Pulmonary artery endothelial cell (primary cell): ENCODE results near the gene ADAMTSL4. TPM values are rescaled to one million over a fixed set of nuclear protein-coding genes. Genes with fewer than 3 reads are reported as not detected.
"Not testable (repeated sequence)": the region's sequence is repeated elsewhere in the genome, so short reads cannot be mapped to it uniquely, and the experiment has no call there.

Experiments used
- DNase-seq: peaks from one replicate; pipeline ENCODE4 v3.0.0-alpha.2; 2011; ENCODE audit warnings: low read depth, low spot score
- total RNA-seq: library from RNA; depleted of rRNA; stranded (reverse); fragments of >200 nt; gene quantifications from 2 replicates; pipeline ENCODE4 v1.2.3, GENCODE V29; 2014

Gene ADAMTSL4
- total RNA-seq, 1 donor from 2014 or later, result 0.20 TPM

DNA sequence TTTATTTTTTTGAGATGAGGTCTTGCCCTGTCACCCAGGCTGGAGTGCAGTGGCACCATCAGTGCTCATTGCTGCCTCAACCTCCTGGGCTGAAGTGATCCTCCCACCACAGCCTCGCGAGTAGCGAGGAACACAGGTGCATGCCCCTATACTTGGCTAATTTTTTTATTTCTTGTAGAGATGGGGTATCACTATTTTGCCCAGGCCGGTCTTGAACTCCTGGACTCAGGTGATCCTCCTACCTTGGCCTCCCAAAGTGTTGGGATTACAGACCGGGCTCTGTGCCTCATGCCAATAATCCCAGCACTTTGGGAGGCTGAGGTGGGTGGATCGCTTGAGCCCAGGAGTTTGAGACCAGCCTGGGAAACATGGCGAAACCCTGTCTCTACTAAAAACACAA, 32.2 kb downstream of the ADAMTSL4 start:
- DNase-seq, result not testable (repeated sequence)

DNA sequence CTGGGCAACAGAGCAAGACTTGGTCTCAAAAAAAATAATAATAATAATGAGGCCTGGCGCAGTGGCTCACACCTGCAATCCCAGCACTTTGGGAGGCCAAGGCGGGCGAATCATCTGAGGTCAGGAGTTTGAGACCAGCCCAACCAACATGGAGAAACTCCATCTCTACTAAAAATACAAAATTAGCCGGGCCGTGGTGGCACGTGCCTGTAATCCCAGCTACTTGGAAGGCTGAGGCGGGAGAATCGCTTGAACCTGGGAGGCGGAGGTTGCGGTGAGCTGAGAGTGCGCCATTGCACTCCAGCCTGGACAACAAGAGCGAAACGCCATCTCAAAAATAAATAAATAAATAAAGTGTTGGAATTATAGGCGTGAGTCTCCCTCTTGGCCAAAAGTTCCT, 32.8 kb downstream of the ADAMTSL4 start:
- not testable (repeated sequence) for DNase-seq

DNA sequence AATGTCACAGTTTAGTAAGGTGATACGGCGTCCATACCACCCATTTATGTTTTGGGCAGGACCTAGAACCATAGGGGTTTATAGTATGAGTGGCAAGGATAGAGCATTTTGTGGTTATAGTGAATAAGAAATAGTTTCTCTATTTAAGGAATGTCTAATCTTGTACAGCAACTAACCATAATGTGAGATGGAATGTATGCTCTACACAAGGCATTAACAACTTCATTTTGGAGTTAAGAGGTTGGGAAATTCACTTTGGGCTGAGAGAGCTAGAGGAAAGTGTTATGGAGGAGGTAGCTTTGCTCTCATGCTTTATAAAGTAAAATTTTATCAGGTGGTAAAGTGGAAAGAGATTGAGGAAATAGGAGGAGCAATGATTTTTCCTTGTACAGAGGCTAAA, 33.2 kb downstream of the ADAMTSL4 start:
- no peak for DNase-seq

DNA sequence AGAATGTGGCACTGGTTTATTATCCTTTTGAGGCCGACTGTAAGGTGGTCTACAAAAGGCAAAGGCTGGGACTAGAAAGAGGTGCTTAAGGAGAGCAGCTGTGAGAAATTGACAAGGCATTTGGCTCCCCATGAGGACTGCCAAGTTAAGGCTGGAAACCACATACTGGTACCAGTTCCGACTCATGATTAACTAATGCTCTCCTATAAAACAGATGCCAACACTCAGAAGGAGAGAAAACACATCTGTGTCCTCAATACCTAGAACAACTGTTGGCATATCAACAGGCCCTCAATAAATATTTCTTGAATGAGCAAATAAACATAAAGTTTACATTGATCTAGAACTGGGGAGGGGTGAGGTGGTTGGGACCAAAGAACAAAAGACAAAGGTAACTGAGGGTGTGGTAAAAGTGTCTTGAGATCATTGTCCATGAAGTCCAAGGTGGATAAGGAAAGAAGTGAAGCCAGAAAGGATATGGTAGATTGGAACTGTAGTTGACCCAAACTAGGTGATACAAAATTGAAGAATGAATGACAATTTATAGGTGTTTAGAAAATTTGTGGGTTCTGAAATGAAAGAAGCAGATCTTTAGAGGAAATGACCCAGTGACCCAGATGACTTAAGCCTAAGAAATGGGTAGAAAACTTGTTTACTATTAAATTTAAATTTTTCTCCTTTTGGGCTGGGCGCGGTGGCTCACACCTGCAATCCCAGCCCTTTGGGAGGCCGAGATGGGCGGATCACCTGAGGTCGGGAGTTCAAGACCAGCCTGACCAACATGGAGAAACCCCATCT, 47.1 kb downstream of the ADAMTSL4 start:
- no peak for DNase-seq

DNA sequence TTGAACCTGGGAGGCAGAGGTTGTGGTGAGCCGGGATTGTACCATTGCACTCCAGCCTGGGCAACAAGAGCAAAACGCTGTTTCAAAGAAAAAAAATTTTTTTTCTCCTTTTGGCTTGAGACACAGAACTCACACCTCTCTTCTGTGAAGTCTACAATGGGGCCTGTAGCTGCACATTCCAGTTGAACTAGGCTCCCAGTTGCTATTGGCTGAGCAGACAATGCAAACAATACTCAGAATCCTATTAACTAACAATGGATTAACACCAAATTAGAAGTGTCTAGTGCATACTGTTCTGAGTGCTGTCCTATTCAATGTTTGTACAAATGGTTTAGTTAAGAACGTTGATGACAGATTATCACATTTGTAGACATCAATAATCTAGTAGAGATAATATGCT, 47.8 kb downstream of the ADAMTSL4 start:
- DNase-seq, result no peak

DNA sequence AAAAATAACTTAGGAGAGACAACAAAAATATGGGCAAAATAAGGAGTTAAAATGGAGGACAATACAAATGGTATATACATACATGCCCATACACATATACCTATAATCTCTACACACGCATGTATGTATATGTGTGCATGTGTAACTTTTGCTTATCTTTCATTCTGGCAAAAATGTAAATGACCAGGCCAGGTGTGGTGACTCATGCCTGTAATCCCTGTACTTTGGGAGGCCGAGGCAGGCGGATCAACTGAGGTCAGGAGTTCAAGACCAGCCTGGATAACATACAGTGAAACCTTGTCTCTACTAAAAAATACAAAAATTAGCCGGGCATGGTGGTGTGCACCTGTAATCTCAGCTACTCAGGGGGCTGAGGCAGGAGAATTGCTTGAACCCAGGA, 49.1 kb downstream of the ADAMTSL4 start:
- DNase-seq, result not testable (repeated sequence)

DNA sequence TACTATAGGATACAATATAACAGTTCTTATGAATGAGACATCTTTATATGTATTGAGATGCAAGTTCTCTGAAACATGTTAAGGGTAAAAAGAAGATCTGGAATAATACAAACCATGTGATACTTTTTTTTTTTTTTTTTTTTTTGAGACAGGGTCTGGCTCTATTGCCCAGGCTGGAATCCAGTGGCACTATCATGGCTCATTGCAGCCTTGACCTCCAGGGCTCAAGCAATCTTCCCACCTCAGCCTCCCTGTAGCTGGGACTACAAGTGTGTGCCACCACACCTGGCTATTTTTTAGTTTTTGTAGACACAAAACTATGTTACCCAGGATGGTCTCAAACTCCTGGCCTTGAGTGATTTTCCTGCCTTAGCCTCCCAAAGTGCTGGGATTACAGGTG, 52.3 kb downstream of the ADAMTSL4 start:
- no peak for DNase-seq

- DNase-seq, result not testable (repeated sequence)
These were observed 53.2 kb downstream of the ADAMTSL4 start for GRCh38 chr1:150602372-150602771.

DNA sequence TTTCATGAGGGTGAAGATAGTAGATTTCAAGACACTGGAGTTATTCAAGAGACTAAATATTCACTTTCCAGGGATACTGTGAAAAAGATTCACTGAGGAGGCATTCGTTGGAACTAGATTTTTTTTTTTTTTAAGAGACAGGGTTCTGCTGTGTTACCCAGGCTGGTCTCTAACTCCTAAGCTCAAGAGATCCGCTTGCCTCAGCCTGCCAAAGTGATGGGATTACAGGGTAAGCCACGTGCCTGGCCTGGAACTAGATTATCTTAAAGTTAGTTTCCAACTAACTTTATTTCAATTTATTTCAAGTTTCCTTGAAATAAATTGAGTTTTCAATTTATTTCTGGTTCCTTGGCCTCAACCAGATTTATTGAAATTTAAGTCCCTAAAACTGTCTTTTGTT, 54.5 kb downstream of the ADAMTSL4 start:
- no peak for DNase-seq

DNA sequence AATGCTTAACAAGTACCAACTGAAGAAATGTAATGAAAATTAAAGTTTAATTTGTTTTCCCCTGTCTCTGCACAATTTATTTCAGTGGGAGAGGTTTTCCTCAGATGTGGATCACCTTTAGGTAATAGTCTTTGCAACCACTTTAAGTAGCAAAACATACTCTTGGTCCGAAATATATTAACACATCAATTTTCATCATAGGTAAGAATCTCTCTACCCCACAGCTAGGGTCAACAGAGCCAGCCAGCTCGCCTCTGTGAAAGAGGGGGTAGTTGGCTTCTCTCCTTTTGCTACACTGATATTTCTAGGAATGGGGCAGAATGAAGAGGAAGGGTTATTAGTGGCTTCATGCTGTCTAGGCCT, 55.0 kb downstream of the ADAMTSL4 start:
- DNase-seq, result no peak

DNA sequence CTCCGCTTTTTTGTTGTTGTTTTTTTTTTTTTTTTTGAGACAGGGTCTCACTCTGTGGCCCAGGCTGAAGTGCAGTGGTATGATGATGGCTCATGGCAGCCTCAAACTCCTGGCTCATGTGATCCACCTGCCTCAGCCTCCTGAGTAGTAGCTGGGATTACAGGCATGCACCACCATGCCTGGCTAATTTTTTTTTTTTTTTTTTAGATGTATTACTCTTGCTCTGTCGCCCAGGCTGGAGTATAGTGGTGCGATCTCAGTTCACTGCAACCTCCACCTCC, 56.2 kb downstream of the ADAMTSL4 start:
- not testable (repeated sequence) for DNase-seq

GRCh38 chr1:150606463-150607142, 57.4 kb downstream of the ADAMTSL4 start:
- no peak for DNase-seq

DNA sequence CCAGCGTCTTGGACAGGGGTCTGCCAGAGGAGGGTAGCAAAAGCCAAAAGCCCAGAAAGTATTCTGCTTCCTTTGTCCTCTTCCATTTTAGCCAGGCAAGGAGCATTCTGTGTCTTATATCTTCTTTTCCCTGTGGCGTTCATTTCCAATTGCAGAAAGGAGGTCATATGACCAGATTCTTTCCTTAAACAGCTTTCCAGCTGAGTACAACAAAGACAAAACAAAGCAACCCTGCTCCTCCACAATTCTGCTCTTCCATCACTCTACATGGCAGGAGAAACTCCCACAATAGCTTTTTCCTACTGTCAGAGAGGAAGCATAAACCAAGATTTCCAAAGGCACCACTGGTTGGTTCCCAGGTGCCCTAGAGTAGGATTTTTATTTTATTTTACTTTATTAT, 60.5 kb downstream of the ADAMTSL4 start:
- DNase-seq, result no peak

Other genes starting within 250 kb of the ADAMTSL4 start
- gene PRPF3, start 227.9 kb upstream of the ADAMTSL4 start, total RNA-seq, result 33.0 and 56.2 TPM in 2 replicates
- gene RPRD2, start 185.3 kb upstream of the ADAMTSL4 start, total RNA-seq, result 6.5 and 7.8 TPM in 2 replicates
- 14.4 and 36.2 TPM in 2 replicates for gene TARS2, start 62.0 kb upstream of the ADAMTSL4 start, total RNA-seq
- 0.35 and 0.46 TPM in 2 replicates for gene ECM1, start 41.3 kb upstream of the ADAMTSL4 start, total RNA-seq
- 0.20 TPM in 1 of 2 replicates, not detected in the other for gene FALEC, start 33.7 kb upstream of the ADAMTSL4 start, total RNA-seq
- 227 and 323 TPM in 2 replicates for gene MCL1, start 30.2 kb downstream of the ADAMTSL4 start, total RNA-seq
- gene ENSA, start 80.2 kb downstream of the ADAMTSL4 start, total RNA-seq, result 109 and 114 TPM in 2 replicates
- 16.6 and 25.1 TPM in 2 replicates for gene GOLPH3L, start 147.7 kb downstream of the ADAMTSL4 start, total RNA-seq
- gene HORMAD1, start 171.5 kb downstream of the ADAMTSL4 start, total RNA-seq, result 0.04 TPM in 1 of 2 replicates, not detected in the other
- 31.1 and 33.7 TPM in 2 replicates for gene CTSS, start 216.4 kb downstream of the ADAMTSL4 start, total RNA-seq